HL-60 (cell line): Measurements from ENCODE around the gene RBM6.

Experiments used
- DNase-seq, 2 experiments: peaks; one replicate each; pipeline ENCODE4 v3.0.0-alpha.2; 2010 to 2020; ENCODE audit warnings: low read depth in 1 of 2, low spot score in 1 of 2
- H3K27ac ChIP-seq: fragments of 250-450 bp; sonication (Bioruptor Pico); replicated peaks from 2 replicates; pipeline ENCODE4 v1.5.1; 2020; ENCODE audit warnings: mild to moderate bottlenecking, moderate library complexity
- H3K27me3 ChIP-seq: fragments of 250-450 bp; sonication (Bioruptor Pico); 2 replicates; pipeline ENCODE4 v1.5.1; 2021; ENCODE audit warnings: mild to moderate bottlenecking, moderate library complexity; ENCODE audit not compliant: insufficient read depth, poor library complexity, severe bottlenecking
- H3K4me3 ChIP-seq: replicated peaks from 2 replicates; pipeline ENCODE4 v1.5.1; 2011; ENCODE audit warnings: mild to moderate bottlenecking, control low read depth, low read length; ENCODE audit not compliant: insufficient read depth
- CTCF ChIP-seq: IDR thresholded peaks from one replicate; pipeline ENCODE4 v1.5.1; 2011; ENCODE audit warnings: low read length, control low read depth, inconsistent platforms; ENCODE audit not compliant: insufficient read depth
- GABPA ChIP-seq: IDR thresholded peaks from 2 replicates; pipeline ENCODE4 v1.6.1; 2012; ENCODE audit warnings: low read depth
- POLR2AphosphoS5 ChIP-seq: IDR thresholded peaks from 2 replicates; pipeline ENCODE4 v1.6.1; 2012; ENCODE audit warnings: low read depth
- SPI1 ChIP-seq: IDR thresholded peaks from 2 replicates; pipeline ENCODE4 v1.6.1; 2012; ENCODE audit warnings: low read depth, mild to moderate bottlenecking, borderline replicate concordance
- TF ChIP-seq, protein P1 (sequence below): IDR thresholded peaks from 2 replicates; pipeline ENCODE4 v1.6.1; 2012; ENCODE audit warnings: low read depth; ENCODE audit not compliant: insufficient replicate concordance

RBM6 gene

GRCh38 chr3:49992326-49992725, 52.4 kb downstream of the RBM6 start:
- H3K27ac ChIP-seq, result no peak overlapping the region
- TF ChIP-seq CTCF (no peak), SPI1 (no peak), POLR2AphosphoS5 (no peak), GABPA (no peak)
- TF ChIP-seq, protein P1, sequence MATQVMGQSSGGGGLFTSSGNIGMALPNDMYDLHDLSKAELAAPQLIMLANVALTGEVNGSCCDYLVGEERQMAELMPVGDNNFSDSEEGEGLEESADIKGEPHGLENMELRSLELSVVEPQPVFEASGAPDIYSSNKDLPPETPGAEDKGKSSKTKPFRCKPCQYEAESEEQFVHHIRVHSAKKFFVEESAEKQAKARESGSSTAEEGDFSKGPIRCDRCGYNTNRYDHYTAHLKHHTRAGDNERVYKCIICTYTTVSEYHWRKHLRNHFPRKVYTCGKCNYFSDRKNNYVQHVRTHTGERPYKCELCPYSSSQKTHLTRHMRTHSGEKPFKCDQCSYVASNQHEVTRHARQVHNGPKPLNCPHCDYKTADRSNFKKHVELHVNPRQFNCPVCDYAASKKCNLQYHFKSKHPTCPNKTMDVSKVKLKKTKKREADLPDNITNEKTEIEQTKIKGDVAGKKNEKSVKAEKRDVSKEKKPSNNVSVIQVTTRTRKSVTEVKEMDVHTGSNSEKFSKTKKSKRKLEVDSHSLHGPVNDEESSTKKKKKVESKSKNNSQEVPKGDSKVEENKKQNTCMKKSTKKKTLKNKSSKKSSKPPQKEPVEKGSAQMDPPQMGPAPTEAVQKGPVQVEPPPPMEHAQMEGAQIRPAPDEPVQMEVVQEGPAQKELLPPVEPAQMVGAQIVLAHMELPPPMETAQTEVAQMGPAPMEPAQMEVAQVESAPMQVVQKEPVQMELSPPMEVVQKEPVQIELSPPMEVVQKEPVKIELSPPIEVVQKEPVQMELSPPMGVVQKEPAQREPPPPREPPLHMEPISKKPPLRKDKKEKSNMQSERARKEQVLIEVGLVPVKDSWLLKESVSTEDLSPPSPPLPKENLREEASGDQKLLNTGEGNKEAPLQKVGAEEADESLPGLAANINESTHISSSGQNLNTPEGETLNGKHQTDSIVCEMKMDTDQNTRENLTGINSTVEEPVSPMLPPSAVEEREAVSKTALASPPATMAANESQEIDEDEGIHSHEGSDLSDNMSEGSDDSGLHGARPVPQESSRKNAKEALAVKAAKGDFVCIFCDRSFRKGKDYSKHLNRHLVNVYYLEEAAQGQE, result no peak

GRCh38 chr3:49994476-49994875, 54.5 kb downstream of the RBM6 start:
- no peak overlapping the region for H3K27ac ChIP-seq
- no peak overlapping the region for H3K4me3 ChIP-seq
- H3K27me3 ChIP-seq, result no peaks in the 10 kb centered on the region
- TF ChIP-seq GABPA (no peak), CTCF (no peak), SPI1 (no peak), POLR2AphosphoS5 (no peak)
- TF ChIP-seq, protein P1, result no peak
- DNase-seq, result no peak

More at GRCh38 chr3:49992326-49992725, 52.4 kb downstream of the RBM6 start:
- no peak for DNase-seq
- no peak overlapping the region for H3K4me3 ChIP-seq
- no peaks in the 10 kb centered on the region for H3K27me3 ChIP-seq

DNA sequence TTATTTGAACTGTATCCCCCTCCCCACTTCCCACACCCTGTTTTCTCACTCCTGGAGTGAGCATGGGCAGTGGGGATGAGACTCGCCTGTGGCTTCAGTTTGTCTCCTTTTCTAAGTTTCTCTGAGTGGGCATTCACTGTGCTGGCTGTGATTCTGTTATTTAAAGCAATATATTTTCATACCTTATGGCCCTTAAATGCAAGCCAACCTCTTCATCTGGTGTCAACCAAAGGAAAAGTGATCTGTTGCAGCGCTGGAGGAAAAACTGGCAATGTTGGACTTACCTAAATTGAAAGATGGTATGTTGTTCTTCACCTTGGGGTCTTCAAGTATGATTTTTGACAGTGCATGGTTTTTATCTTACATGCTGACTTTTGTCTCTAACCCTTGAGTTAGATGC, 56.1 kb downstream of the RBM6 start:
- Histone ChIP-seq H3K27ac (no peak overlapping the region), H3K27me3 (no peaks in the 10 kb centered on the region), H3K4me3 (no peak overlapping the region)
- TF ChIP-seq SPI1 (no peak), CTCF (no peak), GABPA (no peak), POLR2AphosphoS5 (no peak)
- TF ChIP-seq, protein P1, result no peak
- DNase-seq, result no peak
